Measurements from ENCODE around the gene SP6. TPM values are rescaled to one million over a fixed set of nuclear protein-coding genes. Genes with fewer than 3 reads are reported as not detected.

The SP6 gene
- total and polyA plus RNA-seq, 2 experiments from 2014 or later: 1.3 to 1.7 TPM

GRCh38 chr17:47867813-47868533 is 17.0 kb upstream of the SP6 start:
- no peaks in the 10 kb centered on the region for H3K79me2 ChIP-seq

GRCh38 chr17:47866941-47867340 is 16.0 kb upstream of the SP6 start:
- no peaks in the 10 kb centered on the region for H3K9me2 ChIP-seq (replicated peaks; ENCODE audit: insufficient read depth)

More at GRCh38 chr17:47867813-47868533, 17.0 kb upstream of the SP6 start:
- Histone ChIP-seq H3K9me2 (replicated peaks; ENCODE audit: insufficient read depth) (no peaks in the 10 kb centered on the region), H3K9me3 (ENCODE audit: low read depth) (no peaks in the 10 kb centered on the region), H3K4me1 (ENCODE audit: insufficient read depth) (peaks cover 13% of the 10 kb centered on the region), H3K27me3 (peaks cover 42% of the 10 kb centered on the region), H3K27ac (no peak overlapping the region), H3K36me3 (replicated peaks; ENCODE audit: insufficient read depth, low read depth) (no peaks in the 10 kb centered on the region), H4K20me1 (ENCODE audit: insufficient read depth, poor library complexity, severe bottlenecking) (no peaks in the 10 kb centered on the region), H3K4me3 (no peak overlapping the region), H2AFZ (no peak overlapping the region), H3K4me2 (no peak overlapping the region)
- no peak for DNase-seq (ENCODE audit: low spot score)
- 87% methylated on average over 11 of the region's 11 CpGs for WGBS (ENCODE audit: low lambda C conversion rate, missing lambda C conversion rate)
- TF ChIP-seq EZH2 (IDR thresholded peaks at IDR 0.05; ENCODE audit: borderline replicate concordance): no peak
- TF ChIP-seq EZH2phosphoT487 (IDR thresholded peaks at IDR 0.05; ENCODE audit: low read depth, severe bottlenecking, unreplicated experiment): no peak
- TF ChIP-seq CTCF (IDR thresholded peaks at IDR 0.05; ENCODE audit: poor library complexity): no peak

GRCh38 chr17:47864791-47865216 is 13.8 kb upstream of the SP6 start:
- no peak overlapping the region for H3K27ac ChIP-seq
- H3K27me3 ChIP-seq: peaks cover 11% of the 10 kb centered on the region
- no peaks in the 10 kb centered on the region for H3K36me3 ChIP-seq (replicated peaks; ENCODE audit: insufficient read depth, low read depth)
- H4K20me1 ChIP-seq (ENCODE audit: insufficient read depth, poor library complexity, severe bottlenecking): no peaks in the 10 kb centered on the region
- no peaks in the 10 kb centered on the region for H3K9me2 ChIP-seq (replicated peaks; ENCODE audit: insufficient read depth)
- no peak overlapping the region for H2AFZ ChIP-seq
- H3K9me3 ChIP-seq (ENCODE audit: low read depth): no peaks in the 10 kb centered on the region
- H3K4me1 ChIP-seq (ENCODE audit: insufficient read depth): peaks cover 9% of the 10 kb centered on the region
- H3K4me2 ChIP-seq: no peak overlapping the region
- no peaks in the 10 kb centered on the region for H3K79me2 ChIP-seq
- no peak overlapping the region for H3K4me3 ChIP-seq
- DNase-seq (ENCODE audit: low spot score): no peak
- 50% methylated on average over 7 of the region's 7 CpGs for WGBS (ENCODE audit: low lambda C conversion rate, missing lambda C conversion rate)
- no peak for TF ChIP-seq EZH2 (IDR thresholded peaks at IDR 0.05; ENCODE audit: borderline replicate concordance)
- no peak for TF ChIP-seq CTCF (IDR thresholded peaks at IDR 0.05; ENCODE audit: poor library complexity)
- no peak for TF ChIP-seq EZH2phosphoT487 (IDR thresholded peaks at IDR 0.05; ENCODE audit: low read depth, severe bottlenecking, unreplicated experiment)

More at GRCh38 chr17:47866941-47867340, 16.0 kb upstream of the SP6 start:
- 56% methylated on average over 18 of the region's 20 CpGs for WGBS (ENCODE audit: low lambda C conversion rate, missing lambda C conversion rate)
- H3K9me3 ChIP-seq (ENCODE audit: low read depth): no peaks in the 10 kb centered on the region
- H3K4me1 ChIP-seq (ENCODE audit: insufficient read depth): peaks cover 9% of the 10 kb centered on the region
- no peak overlapping the region for H3K27ac ChIP-seq
- TF ChIP-seq CTCF (IDR thresholded peaks at IDR 0.05; ENCODE audit: poor library complexity) (no peak), EZH2 (IDR thresholded peaks at IDR 0.05; ENCODE audit: borderline replicate concordance) (no peak), EZH2phosphoT487 (IDR thresholded peaks at IDR 0.05; ENCODE audit: low read depth, severe bottlenecking, unreplicated experiment) (no peak)
- no peaks in the 10 kb centered on the region for H4K20me1 ChIP-seq (ENCODE audit: insufficient read depth, poor library complexity, severe bottlenecking)
- H3K4me2 ChIP-seq: no peak overlapping the region
- DNase-seq (ENCODE audit: low spot score): no peak
- no peak overlapping the region for H3K4me3 ChIP-seq
- H3K79me2 ChIP-seq: no peaks in the 10 kb centered on the region
- H3K27me3 ChIP-seq: peaks cover 33% of the 10 kb centered on the region
- H3K36me3 ChIP-seq (replicated peaks; ENCODE audit: insufficient read depth, low read depth): no peaks in the 10 kb centered on the region
- no peak overlapping the region for H2AFZ ChIP-seq

All from hepatocyte (in vitro differentiated cells).